SK-N-SH (cell line): ENCODE results near the gene ARID5A. TPM values are rescaled to one million over a fixed set of nuclear protein-coding genes. Genes with fewer than 3 reads are reported as not detected.

Source experiments
- CTCF ChIA-PET: fragments of 300-600, 350-600 bp; formaldehyde crosslinking; extraction: SDS; loops from one replicate; lab custom pipeline; 2021; lab: Yijun Ruan, JAX
- POLR2A ChIA-PET: fragments of 350-600 bp; sonication (Branson Sonifier 250); formaldehyde crosslinking; extraction: SDS; loops from one replicate; lab custom pipeline; 2020; ENCODE audit warnings: antibody characterized with exemption, inconsistent platforms; lab: Yijun Ruan, JAX
- DNase-seq: peaks from one replicate; pipeline ENCODE4 v3.0.0; 2012
- H2AFZ ChIP-seq: fragments of 200-600 bp; sonication (generic); 2 replicates; pipeline ENCODE4 v1.8.1; 2016; ENCODE audit warnings: antibody characterized with exemption, mild to moderate bottlenecking, low read depth
- H3F3A ChIP-seq: fragments of 200-600 bp; sonication (generic); replicated peaks from 2 replicates; pipeline ENCODE3; 2016; ENCODE audit warnings: antibody characterized with exemption, mild to moderate bottlenecking; ENCODE audit not compliant: insufficient read depth
- H3K27ac ChIP-seq, 2 experiments: fragments of 200-500 bp in 1 of 2; fragments of 200-600 bp in 1 of 2; sonication (Bioruptor generic) in 1 of 2; sonication (generic), shearing (Covaris generic) in 1 of 2; 2 replicates each; pipeline versions ENCODE4 v1.5.1 to v1.6.1; 2014 to 2016; ENCODE audit warnings: low read depth in 2 of 2, inconsistent platforms in 1 of 2, low read length in 1 of 2, mild to moderate bottlenecking in 1 of 2, mixed read lengths in 1 of 2
- H3K27me3 ChIP-seq: fragments of 200-600 bp; sonication (generic), shearing (Covaris generic); 2 replicates; pipeline ENCODE4 v1.6.1; 2016; ENCODE audit warnings: mixed run types; ENCODE audit not compliant: insufficient read depth
- H3K36me3 ChIP-seq, 2 experiments: fragments of 200-500 bp in 1 of 2; fragments of 200-600 bp in 1 of 2; sonication (Bioruptor generic) in 1 of 2; sonication (generic) in 1 of 2; replicated peaks in 1 of 2; 2 replicates each; pipeline versions ENCODE3 to v1.5.1; 2014 to 2016; ENCODE audit warnings: low read length in 1 of 2, mild to moderate bottlenecking in 1 of 2; ENCODE audit not compliant: insufficient read depth in 2 of 2, control insufficient read depth in 1 of 2
- H3K4me1 ChIP-seq, 2 experiments: fragments of 200-500 bp in 1 of 2; fragments of 200-600 bp in 1 of 2; sonication (Bioruptor generic) in 1 of 2; sonication (generic), shearing (Covaris generic) in 1 of 2; 2 replicates each; pipeline versions ENCODE4 v1.5.1 to v1.6.1; 2014 to 2016; ENCODE audit warnings: low read depth in 1 of 2, low read length in 1 of 2, mixed run types in 1 of 2; ENCODE audit not compliant: insufficient read depth in 2 of 2, control insufficient read depth in 1 of 2
- H3K4me2 ChIP-seq: fragments of 200-600 bp; sonication (generic), shearing (Covaris generic); 2 replicates; pipeline ENCODE4 v1.6.1; 2017; ENCODE audit warnings: mixed run types
- H3K4me3 ChIP-seq, 2 experiments: fragments of 200-500 bp in 1 of 2; fragments of 200-600 bp in 1 of 2; sonication (Bioruptor generic) in 1 of 2; sonication (generic), shearing (Covaris generic) in 1 of 2; 2 replicates each; pipeline versions ENCODE4 v1.5.1 to v1.8.1; 2014 to 2016; ENCODE audit warnings: low read depth in 2 of 2, inconsistent platforms in 1 of 2, low read length in 1 of 2, mild to moderate bottlenecking in 1 of 2, mixed read lengths in 1 of 2, moderate library complexity in 1 of 2
- H3K79me2 ChIP-seq: fragments of 200-600 bp; sonication (generic); 2 replicates; pipeline ENCODE4 v1.8.1; 2017; ENCODE audit warnings: mild to moderate bottlenecking; ENCODE audit not compliant: insufficient read depth
- H3K9ac ChIP-seq: fragments of 200-600 bp; sonication (generic); 2 replicates; pipeline ENCODE4 v1.6.1; 2017; ENCODE audit warnings: mixed run types
- H3K9me2 ChIP-seq: fragments of 200-600 bp; sonication (generic); 2 replicates; pipeline ENCODE4 v1.6.1; 2017; ENCODE audit warnings: mixed run types
- H3K9me3 ChIP-seq: fragments of 200-600 bp; sonication (generic); 2 replicates; pipeline ENCODE4 v1.6.1; 2017; ENCODE audit warnings: mixed run types, mild to moderate bottlenecking, moderate library complexity
- H4K20me1 ChIP-seq: fragments of 200-600 bp; sonication (generic); 2 replicates; pipeline ENCODE4 v1.6.1; 2017; ENCODE audit warnings: mild to moderate bottlenecking, mixed run types; ENCODE audit not compliant: insufficient read depth
- ELF1 ChIP-seq: IDR thresholded peaks from 2 replicates; pipeline ENCODE4 v1.4.0; 2012
- EZH2phosphoT487 ChIP-seq: fragments of 200-600 bp; sonication (generic); IDR thresholded peaks from 2 replicates; pipeline ENCODE4 v1.6.1; 2017; ENCODE audit warnings: low read depth, mixed run types, mild to moderate bottlenecking, antibody characterized with exemption, moderate library complexity, borderline replicate concordance
- FOSL2 ChIP-seq: IDR thresholded peaks from 2 replicates; pipeline ENCODE4 v1.4.0; 2012; ENCODE audit warnings: low read depth, mild to moderate bottlenecking, moderate library complexity, borderline replicate concordance
- FOXM1 ChIP-seq: IDR thresholded peaks from 2 replicates; pipeline ENCODE4 v1.4.0; 2012; ENCODE audit warnings: low read depth, mild to moderate bottlenecking
- GABPA ChIP-seq: IDR thresholded peaks from 2 replicates; pipeline ENCODE4 v1.4.0; 2012; ENCODE audit warnings: low read depth, mild to moderate bottlenecking
- MEF2A ChIP-seq: IDR thresholded peaks from 2 replicates; pipeline ENCODE4 v1.4.0; 2012; ENCODE audit warnings: low read depth, borderline replicate concordance
- NFIC ChIP-seq: IDR thresholded peaks from 2 replicates; pipeline ENCODE4 v1.4.0; 2012; ENCODE audit warnings: borderline replicate concordance
- POLR2AphosphoS5 ChIP-seq: IDR thresholded peaks from 2 replicates; pipeline ENCODE4 v1.6.1; 2012; ENCODE audit warnings: low read depth, low read length
- RFX5 ChIP-seq: IDR thresholded peaks from 2 replicates; pipeline ENCODE4 v1.6.1; 2012; ENCODE audit warnings: mild to moderate bottlenecking, improper control_type of control experiment, low read length
- RXRA ChIP-seq: IDR thresholded peaks from 2 replicates; pipeline ENCODE4 v1.4.0; 2012; ENCODE audit warnings: low read depth, mild to moderate bottlenecking, borderline replicate concordance
- SIN3A ChIP-seq: IDR thresholded peaks from 2 replicates; pipeline ENCODE4 v1.6.1; 2012; ENCODE audit warnings: low read depth, mild to moderate bottlenecking, low read length, moderate library complexity, borderline replicate concordance
- TAF1 ChIP-seq: IDR thresholded peaks from 2 replicates; pipeline ENCODE4 v1.6.1; 2012; ENCODE audit warnings: low read depth, mild to moderate bottlenecking, low read length, moderate library complexity, borderline replicate concordance
- TCF12 ChIP-seq: IDR thresholded peaks from 2 replicates; pipeline ENCODE4 v1.4.0; 2012
- YY1 ChIP-seq: IDR thresholded peaks from 2 replicates; pipeline ENCODE4 v1.4.0; 2012; ENCODE audit warnings: low read depth, mild to moderate bottlenecking
- WGBS: methylation state at CpG from one replicate; pipeline ENCODE4 v1.1.6; 2017; ENCODE audit warnings: low lambda C conversion rate; 5-methylcytosine and 5-hydroxymethylcytosine counted together
- polyA plus RNA-seq, 3 experiments: library from polyadenylated mRNA; depleted of rRNA; stranded (reverse); fragments of >200 nt; gene quantifications; 2 replicates each; pipeline ENCODE4 v1.2.3, GENCODE V29; 2012
- TF ChIP-seq, protein P1 (sequence below): IDR thresholded peaks from 2 replicates; pipeline ENCODE4; 2012

ARID5A gene
- polyA plus RNA-seq, 1 of the 3 experiments (the other 2 are of a cell fraction), result 3.3 TPM

DNA sequence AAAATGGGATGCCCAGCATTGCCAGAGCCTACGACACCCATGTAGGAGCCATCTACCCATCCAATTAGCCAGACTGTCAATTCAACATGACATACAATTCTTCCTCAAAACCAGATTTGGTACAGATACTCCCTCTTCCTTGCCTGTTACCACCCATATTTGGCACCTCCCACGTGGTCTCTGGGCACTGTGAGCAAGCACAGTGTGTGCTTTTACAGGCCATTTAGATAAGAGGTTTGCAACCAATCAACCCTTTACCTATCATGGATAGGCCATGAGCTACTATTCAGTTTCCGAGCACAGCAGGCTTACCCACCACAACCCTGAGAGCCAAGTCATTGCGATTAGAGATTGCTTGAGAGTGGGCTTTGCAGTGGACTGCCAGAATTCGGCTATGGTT lies 40.9 kb downstream of the ARID5A start:
- no peak overlapping the region for H2AFZ ChIP-seq
- H3K79me2 ChIP-seq, result no peaks in the 10 kb centered on the region
- ChIA-PET CTCF (interaction anchor here (1.0 kb wide), 1 partner anchor 24 kb away, joined by 3 read pairs; no protein-coding TSS in a partner anchor), POLR2A (interaction anchor here (0.7 kb wide), 1 partner anchor 121 kb away, joined by 3 read pairs; no protein-coding TSS in a partner anchor)
- H3K27me3 ChIP-seq, result no peaks in the 10 kb centered on the region
- H4K20me1 ChIP-seq, result no peaks in the 10 kb centered on the region
- no peaks in the 10 kb centered on the region for H3K36me3 ChIP-seq
- no peak overlapping the region for H3K27ac ChIP-seq
- no peaks in the 10 kb centered on the region for H3F3A ChIP-seq
- H3K4me3 ChIP-seq, result no peak overlapping the region
- no peaks in the 10 kb centered on the region for H3K9me3 ChIP-seq
- no peak for DNase-seq
- TF ChIP-seq POLR2AphosphoS5, result no peak
- TF ChIP-seq RXRA, result no peak
- no peak for TF ChIP-seq YY1
- TF ChIP-seq RFX5, result no peak
- TF ChIP-seq NFIC, result no peak
- TF ChIP-seq TCF12, result no peak
- TF ChIP-seq GABPA, result no peak
- no peak for TF ChIP-seq EZH2phosphoT487
- no peak for TF ChIP-seq MEF2A
- TF ChIP-seq FOSL2, result no peak
- TF ChIP-seq FOXM1, result no peak
- TF ChIP-seq ELF1, result no peak
- TF ChIP-seq, protein P1, sequence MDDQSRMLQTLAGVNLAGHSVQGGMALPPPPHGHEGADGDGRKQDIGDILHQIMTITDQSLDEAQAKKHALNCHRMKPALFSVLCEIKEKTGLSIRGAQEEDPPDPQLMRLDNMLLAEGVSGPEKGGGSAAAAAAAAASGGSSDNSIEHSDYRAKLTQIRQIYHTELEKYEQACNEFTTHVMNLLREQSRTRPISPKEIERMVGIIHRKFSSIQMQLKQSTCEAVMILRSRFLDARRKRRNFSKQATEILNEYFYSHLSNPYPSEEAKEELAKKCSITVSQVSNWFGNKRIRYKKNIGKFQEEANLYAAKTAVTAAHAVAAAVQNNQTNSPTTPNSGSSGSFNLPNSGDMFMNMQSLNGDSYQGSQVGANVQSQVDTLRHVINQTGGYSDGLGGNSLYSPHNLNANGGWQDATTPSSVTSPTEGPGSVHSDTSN, result no peak
- TF ChIP-seq TAF1, result no peak
- no peak for TF ChIP-seq SIN3A
- WGBS, result 79% methylated on average over 5 of the region's 5 CpGs
- no peaks in the 10 kb centered on the region for H3K4me1 ChIP-seq
- H3K9ac ChIP-seq, result no peak overlapping the region
- no peak overlapping the region for H3K4me2 ChIP-seq
- H3K9me2 ChIP-seq, result no peaks in the 10 kb centered on the region

DNA sequence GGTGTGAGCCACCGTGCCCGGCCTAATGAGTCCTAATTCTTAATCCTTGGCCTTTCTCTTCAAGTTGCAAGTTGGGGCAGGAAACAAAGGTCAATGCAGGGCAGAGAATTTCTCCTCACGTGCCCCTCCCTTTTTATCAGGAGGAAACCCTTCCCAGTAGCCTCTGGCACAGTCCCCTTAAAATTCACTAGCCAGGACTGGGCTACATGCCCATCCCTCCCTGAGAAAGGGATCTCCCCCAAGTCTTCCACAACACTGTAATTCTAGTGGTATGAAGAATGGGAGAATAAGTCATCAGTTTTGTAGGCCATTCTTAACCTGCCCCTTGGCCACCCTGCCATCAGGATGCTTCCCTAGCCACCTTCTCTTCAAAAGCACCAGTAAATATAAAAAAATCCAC lies 42.2 kb downstream of the ARID5A start:
- Histone ChIP-seq H3K4me2 (no peak overlapping the region), H2AFZ (no peak overlapping the region), H3F3A (no peaks in the 10 kb centered on the region), H3K79me2 (no peaks in the 10 kb centered on the region), H3K27ac (no peak overlapping the region), H3K9me2 (no peaks in the 10 kb centered on the region), H4K20me1 (no peaks in the 10 kb centered on the region), H3K4me1 (no peaks in the 10 kb centered on the region), H3K4me3 (no peak overlapping the region), H3K9me3 (no peaks in the 10 kb centered on the region), H3K36me3 (peaks cover 0 to 2% of the 10 kb centered on the region in 2 experiments), H3K9ac (no peak overlapping the region), H3K27me3 (no peaks in the 10 kb centered on the region)
- WGBS, result 86% methylated on average over 3 of the region's 3 CpGs
- DNase-seq, result no peak
- no peak for TF ChIP-seq GABPA
- CTCF ChIA-PET, result interaction anchor here (1.7 kb wide), 1 partner anchor 25 kb away, joined by 13 read pairs; no protein-coding TSS in a partner anchor
- POLR2A ChIA-PET, result no interaction called here
